OCI-LY7 (cell line): ENCODE data around the gene KIF25.

Experiments
- CTCF ChIP-seq: fragments of 200-600 bp; sonication (generic); conservative IDR thresholded peaks from 2 replicates; pipeline ENCODE4 v1.5.1; 2014; ENCODE audit warnings: mild to moderate bottlenecking, antibody characterized with exemption, low read length, moderate library complexity, mixed read lengths
- EZH2phosphoT487 ChIP-seq: fragments of 200-600 bp; sonication (generic); IDR thresholded peaks from 2 replicates; pipeline ENCODE4 v1.6.1; 2018; ENCODE audit warnings: low read depth, borderline replicate concordance, mild to moderate bottlenecking, mixed run types, antibody characterized with exemption, low read length, moderate library complexity, mixed read lengths

GRCh38 chr6:168009331-168009730 is 11.9 kb downstream of the KIF25 start:
- TF ChIP-seq CTCF (no peak), EZH2phosphoT487 (no peak)
